ENCODE results near the gene ZNF280B.

GRCh38 chr22:22535662-22536061, 27.1 kb upstream of the ZNF280B start:
- TF ChIP-seq EZH2phosphoT487 (IDR thresholded peaks at IDR 0.05; ENCODE audit: insufficient read depth, low read depth), result no peak
- no peak for TF ChIP-seq EZH2 (IDR thresholded peaks at IDR 0.05; ENCODE audit: insufficient read depth, poor library complexity, severe bottlenecking)
